ENCODE measurements around the gene SLC12A5. TPM values are rescaled to one million over a fixed set of nuclear protein-coding genes. Genes with fewer than 3 reads are reported as not detected.

The SLC12A5 gene
- total RNA-seq, 1 donor from 2014 or later: 8.8 TPM

DNA sequence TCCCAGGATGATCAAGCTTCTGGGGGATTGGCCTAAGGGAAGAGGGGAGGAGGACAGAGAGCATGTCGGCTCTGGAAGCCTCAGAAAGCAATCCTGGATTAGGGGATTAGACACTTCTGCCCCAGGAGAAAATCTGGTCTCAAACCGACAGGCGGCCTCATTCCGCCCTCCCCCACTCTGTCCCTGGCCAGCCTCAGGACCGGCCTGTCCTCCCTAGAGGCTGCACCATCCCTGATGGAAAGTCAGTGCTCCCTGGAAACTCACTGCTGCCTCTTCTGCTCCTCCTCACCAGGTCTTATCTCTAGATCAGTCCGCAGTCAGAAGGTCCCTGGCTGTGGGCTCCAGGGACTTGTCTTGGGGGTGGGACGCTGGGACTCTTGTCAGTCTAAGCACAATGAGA, 905 bp upstream of the SLC12A5 start:
- H3K27me3 Mint-ChIP-seq (ENCODE audit: unreplicated experiment): peaks cover 37% of the 10 kb centered on the region
- no peaks in the 10 kb centered on the region for H3K36me3 Mint-ChIP-seq (ENCODE audit: low read depth, unreplicated experiment)
- H3K4me1 Mint-ChIP-seq (ENCODE audit: unreplicated experiment): no peaks in the 10 kb centered on the region
- no peak for DNase-seq (ENCODE audit: low spot score)
- H3K27ac Mint-ChIP-seq (ENCODE audit: unreplicated experiment): no peak overlapping the region
- no peak overlapping the region for H3K4me3 Mint-ChIP-seq (ENCODE audit: unreplicated experiment)
- no peaks in the 10 kb centered on the region for H3K9me3 Mint-ChIP-seq (ENCODE audit: unreplicated experiment)
- TF ChIP-seq, protein P1, sequence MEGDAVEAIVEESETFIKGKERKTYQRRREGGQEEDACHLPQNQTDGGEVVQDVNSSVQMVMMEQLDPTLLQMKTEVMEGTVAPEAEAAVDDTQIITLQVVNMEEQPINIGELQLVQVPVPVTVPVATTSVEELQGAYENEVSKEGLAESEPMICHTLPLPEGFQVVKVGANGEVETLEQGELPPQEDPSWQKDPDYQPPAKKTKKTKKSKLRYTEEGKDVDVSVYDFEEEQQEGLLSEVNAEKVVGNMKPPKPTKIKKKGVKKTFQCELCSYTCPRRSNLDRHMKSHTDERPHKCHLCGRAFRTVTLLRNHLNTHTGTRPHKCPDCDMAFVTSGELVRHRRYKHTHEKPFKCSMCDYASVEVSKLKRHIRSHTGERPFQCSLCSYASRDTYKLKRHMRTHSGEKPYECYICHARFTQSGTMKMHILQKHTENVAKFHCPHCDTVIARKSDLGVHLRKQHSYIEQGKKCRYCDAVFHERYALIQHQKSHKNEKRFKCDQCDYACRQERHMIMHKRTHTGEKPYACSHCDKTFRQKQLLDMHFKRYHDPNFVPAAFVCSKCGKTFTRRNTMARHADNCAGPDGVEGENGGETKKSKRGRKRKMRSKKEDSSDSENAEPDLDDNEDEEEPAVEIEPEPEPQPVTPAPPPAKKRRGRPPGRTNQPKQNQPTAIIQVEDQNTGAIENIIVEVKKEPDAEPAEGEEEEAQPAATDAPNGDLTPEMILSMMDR (IDR thresholded peaks at IDR 0.05; ENCODE audit: unreplicated experiment): no peak

- Mint-ChIP-seq H3K36me3 (ENCODE audit: low read depth, unreplicated experiment) (no peaks in the 10 kb centered on the region), H3K4me1 (ENCODE audit: unreplicated experiment) (no peaks in the 10 kb centered on the region), H3K27ac (ENCODE audit: unreplicated experiment) (no peak overlapping the region), H3K4me3 (ENCODE audit: unreplicated experiment) (no peak overlapping the region), H3K27me3 (ENCODE audit: unreplicated experiment) (peaks cover 37% of the 10 kb centered on the region), H3K9me3 (ENCODE audit: unreplicated experiment) (no peaks in the 10 kb centered on the region)
- TF ChIP-seq, protein P1 (IDR thresholded peaks at IDR 0.05; ENCODE audit: unreplicated experiment): no peak
- no peak for DNase-seq (ENCODE audit: low spot score)
Observed at GRCh38 chr20:46030284-46031013, 1.4 kb downstream of the SLC12A5 start.

GRCh38 chr20:46031014-46031569, 2.1 kb downstream of the SLC12A5 start:
- no peaks in the 10 kb centered on the region for H3K9me3 Mint-ChIP-seq (ENCODE audit: unreplicated experiment)
- no peaks in the 10 kb centered on the region for H3K4me1 Mint-ChIP-seq (ENCODE audit: unreplicated experiment)
- peaks cover 39% of the 10 kb centered on the region for H3K27me3 Mint-ChIP-seq (ENCODE audit: unreplicated experiment)
- TF ChIP-seq, protein P1 (IDR thresholded peaks at IDR 0.05; ENCODE audit: unreplicated experiment): no peak
- H3K27ac Mint-ChIP-seq (ENCODE audit: unreplicated experiment): no peak overlapping the region
- no peak for DNase-seq (ENCODE audit: low spot score)
- no peaks in the 10 kb centered on the region for H3K36me3 Mint-ChIP-seq (ENCODE audit: low read depth, unreplicated experiment)
- H3K4me3 Mint-ChIP-seq (ENCODE audit: unreplicated experiment): no peak overlapping the region

DNA sequence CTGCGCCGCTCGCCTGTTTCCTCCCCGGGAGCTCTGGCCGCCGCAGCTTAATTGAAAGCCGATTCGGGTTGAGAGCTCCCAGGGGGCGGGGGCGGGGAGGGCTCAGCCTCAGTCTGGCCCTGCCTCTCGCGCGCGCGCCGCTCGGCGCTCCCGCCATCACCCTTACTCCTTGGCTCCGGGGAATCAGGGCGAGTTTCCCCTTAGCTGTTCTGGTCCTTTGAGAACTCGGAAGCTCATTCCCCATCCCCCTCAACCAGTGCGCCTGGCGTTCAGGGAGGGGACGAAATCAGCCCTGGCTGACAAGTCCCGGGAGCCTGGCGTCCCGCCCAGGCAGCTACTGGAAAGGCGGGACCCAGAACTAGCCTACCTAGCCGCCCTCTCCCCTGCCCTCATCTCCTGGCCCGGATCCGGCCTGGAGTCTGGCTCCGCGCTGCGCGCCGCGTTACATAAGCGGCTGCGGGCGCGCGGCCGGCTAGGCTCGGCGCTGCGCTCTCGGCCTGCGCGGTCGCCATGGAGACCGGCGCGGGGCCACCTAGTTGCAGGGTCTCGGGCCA, 2.8 kb downstream of the SLC12A5 start:
- H3K27me3 Mint-ChIP-seq (ENCODE audit: unreplicated experiment): peaks cover 41% of the 10 kb centered on the region
- no peaks in the 10 kb centered on the region for H3K9me3 Mint-ChIP-seq (ENCODE audit: unreplicated experiment)
- no peaks in the 10 kb centered on the region for H3K36me3 Mint-ChIP-seq (ENCODE audit: low read depth, unreplicated experiment)
- H3K27ac Mint-ChIP-seq (ENCODE audit: unreplicated experiment): no peak overlapping the region
- no peak overlapping the region for H3K4me3 Mint-ChIP-seq (ENCODE audit: unreplicated experiment)
- TF ChIP-seq, protein P1 (IDR thresholded peaks at IDR 0.05; ENCODE audit: unreplicated experiment): no peak
- DNase-seq (ENCODE audit: low spot score): no peak
- no peaks in the 10 kb centered on the region for H3K4me1 Mint-ChIP-seq (ENCODE audit: unreplicated experiment)

DNA sequence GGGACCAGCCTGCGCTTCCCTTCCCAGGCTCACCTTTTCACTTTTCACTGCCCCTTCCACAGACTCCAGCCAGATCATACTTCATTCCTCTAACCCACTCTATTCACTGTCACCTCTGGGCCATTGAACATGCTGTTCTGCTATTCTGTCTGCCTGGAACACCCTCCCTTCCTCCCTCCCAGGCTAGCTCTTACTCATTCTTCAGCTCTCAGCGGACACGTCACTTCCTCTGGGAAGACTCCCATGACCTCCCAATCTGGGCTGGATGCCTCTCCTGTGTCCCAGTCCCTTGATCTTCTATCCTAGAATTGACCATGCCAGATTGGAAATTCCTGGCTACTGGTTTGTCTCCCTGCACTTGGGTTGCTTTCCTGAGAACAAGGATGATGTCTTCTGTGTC, 5.0 kb downstream of the SLC12A5 start:
- no peaks in the 10 kb centered on the region for H3K9me3 Mint-ChIP-seq (ENCODE audit: unreplicated experiment)
- no peak overlapping the region for H3K4me3 Mint-ChIP-seq (ENCODE audit: unreplicated experiment)

More for the DNA sequence above, 5.0 kb downstream of the SLC12A5 start:
- no peak for DNase-seq (ENCODE audit: low spot score)
- Mint-ChIP-seq H3K27me3 (ENCODE audit: unreplicated experiment) (peaks cover 38% of the 10 kb centered on the region), H3K27ac (ENCODE audit: unreplicated experiment) (no peak overlapping the region), H3K36me3 (ENCODE audit: low read depth, unreplicated experiment) (no peaks in the 10 kb centered on the region), H3K4me1 (ENCODE audit: unreplicated experiment) (no peaks in the 10 kb centered on the region)
- TF ChIP-seq, protein P1 (IDR thresholded peaks at IDR 0.05; ENCODE audit: unreplicated experiment): no peak

Data from endothelial cell (in vitro differentiated cells).